Measurements from ENCODE around the gene GYS2.

- TF ChIP-seq CTCF (conservative IDR thresholded peaks at IDR 0.05; ENCODE audit: low read depth, low read length) (no peak), EZH2 (IDR thresholded peaks at IDR 0.05; ENCODE audit: low read length, unreplicated experiment) (no peak)
These were observed 96.8 kb downstream of the GYS2 start for GRCh38 chr12:21507849-21508248.

All from PC-3 (cell line).